HG03064 (cell line): ENCODE measurements around the gene SPCS3.
"Not testable (repeated sequence)": the region's sequence is repeated elsewhere in the genome, so short reads cannot be mapped to it uniquely, and the experiment has no call there.

Experiments used
- ATAC-seq: cut with Tn5 transposase; IDR thresholded peaks from one replicate; pipeline ENCODE4 v1.9.1; 2021; ENCODE audit warnings: low read depth; ENCODE audit not compliant: unreplicated experiment

Gene SPCS3

DNA sequence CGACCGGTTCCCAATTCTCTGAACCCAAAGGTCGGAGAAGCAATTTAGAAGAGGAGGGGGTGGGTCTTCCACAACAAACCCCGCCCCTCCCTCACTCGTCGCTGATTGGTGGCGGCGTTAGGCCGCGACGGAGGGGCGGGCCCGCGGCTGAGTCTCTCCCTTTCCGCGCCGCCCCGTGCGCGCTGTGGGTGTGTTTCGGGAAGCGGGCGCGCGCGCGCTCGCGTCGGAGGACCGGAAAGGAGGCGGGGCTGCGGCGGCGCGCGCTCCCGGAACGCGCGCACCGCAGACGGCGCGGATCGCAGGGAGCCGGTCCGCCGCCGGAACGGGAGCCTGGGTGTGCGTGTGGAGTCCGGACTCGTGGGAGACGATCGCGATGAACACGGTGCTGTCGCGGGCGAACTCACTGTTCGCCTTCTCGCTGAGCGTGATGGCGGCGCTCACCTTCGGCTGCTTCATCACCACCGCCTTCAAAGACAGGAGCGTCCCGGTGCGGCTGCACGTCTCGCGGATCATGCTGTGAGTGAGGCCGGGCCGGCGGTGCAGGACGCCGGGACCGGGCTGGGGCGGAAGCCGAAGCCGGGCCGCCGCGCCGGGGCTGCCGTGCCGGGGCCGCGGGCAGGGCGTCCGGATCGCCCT is at the start of gene SPCS3:
Gene SPCS3 (plus strand): TSS at position 263 of the 636 bp plus-strand sequence. CDS start 111 bp downstream, at position 374.
- ATAC-seq, result peak; percentile 91

DNA sequence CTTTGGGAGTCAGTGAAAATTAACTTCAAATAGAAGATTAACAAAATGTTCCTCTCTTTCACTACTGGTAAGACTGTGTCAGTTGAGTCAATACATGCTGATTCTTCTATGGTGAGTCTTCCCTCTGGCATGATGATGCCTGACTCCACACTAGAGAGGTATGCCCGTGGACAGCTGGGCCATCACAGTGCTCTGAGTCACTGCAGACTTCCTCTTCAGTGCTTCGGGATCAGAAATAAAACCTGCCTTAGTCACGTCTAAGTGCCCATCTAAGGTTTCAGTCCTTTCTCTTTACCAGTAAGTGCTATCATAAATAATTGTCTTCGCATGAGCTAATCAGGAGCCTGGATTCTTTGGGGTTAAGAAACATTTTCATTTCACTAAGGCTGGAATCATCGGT is 49.1 kb upstream of the SPCS3 start:
- ATAC-seq, result no peak

DNA sequence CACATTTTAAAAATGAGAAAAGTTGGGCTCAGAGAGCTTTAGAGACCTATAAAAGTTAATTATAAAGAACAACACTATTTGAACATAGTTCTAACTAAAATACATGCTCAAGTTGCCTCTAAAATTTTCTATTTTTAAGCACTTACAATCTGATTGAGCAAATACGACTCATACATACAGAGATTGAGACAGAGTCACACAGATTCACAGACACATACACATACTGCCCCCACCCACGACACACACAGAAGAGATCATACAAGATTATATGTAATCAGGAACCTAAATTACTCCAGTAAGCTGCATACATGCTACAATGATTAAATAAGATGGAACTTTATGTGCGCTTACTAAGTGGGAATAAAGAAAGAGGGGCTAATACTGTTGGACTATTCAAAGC is 48.0 kb upstream of the SPCS3 start:
- ATAC-seq, result no peak

DNA sequence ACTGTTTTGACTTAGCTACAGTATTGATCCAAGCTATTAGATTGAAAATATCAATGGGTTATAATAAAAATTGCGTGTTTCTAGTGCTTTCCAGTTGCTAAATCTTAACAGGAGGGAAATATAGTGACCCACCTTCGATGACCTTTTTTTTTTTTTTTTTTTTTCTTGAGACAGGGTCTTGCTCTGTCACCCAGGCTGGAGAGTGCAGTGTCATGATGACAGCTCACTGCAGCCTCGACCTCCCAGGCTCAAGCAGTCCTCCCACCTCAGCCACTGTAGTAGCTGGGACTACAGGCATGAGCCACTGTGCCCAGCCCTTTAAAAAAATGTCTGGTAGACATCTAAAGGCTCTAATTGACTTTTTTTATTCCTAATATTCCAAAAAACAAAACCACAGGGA is 47.0 kb upstream of the SPCS3 start:
- ATAC-seq, result no peak

DNA sequence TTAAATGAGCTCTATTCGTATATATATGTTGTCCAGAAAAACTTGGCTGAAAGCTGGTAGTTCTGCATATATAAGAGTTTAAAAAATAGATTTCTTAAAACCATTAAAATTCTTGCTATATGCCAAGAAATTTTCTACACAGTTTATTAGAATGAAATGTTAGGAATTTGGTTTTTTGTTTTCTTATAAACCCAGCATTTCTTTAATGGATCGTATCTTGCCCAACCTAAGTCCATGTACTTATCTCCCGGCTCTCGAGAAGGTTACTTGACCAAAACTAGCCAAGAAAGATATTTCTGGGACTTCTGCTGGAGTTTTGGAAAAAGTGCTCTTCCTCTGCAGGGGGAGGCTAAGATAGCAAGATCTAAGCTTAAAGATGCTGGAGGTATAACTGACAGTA is 46.0 kb upstream of the SPCS3 start:
- no peak for ATAC-seq

DNA sequence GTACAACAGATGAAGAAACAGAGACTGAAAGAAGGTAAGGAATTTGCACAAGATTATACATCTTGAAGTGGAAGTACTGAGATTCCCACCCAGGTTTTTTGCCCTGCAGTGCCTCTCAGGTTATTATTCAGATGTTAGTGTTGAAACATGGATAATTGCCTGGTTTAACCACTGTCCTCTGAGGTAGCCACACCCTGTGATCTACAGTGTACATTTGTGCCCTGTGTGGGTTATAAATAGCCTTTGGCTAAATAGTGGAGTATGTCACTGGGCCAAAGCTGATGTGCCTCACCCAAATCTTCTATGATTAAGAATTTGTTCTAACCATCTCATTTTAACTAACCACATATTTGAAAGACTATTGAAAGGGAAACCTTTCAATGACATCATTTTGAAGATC is 45.3 kb upstream of the SPCS3 start:
- ATAC-seq, result no peak

DNA sequence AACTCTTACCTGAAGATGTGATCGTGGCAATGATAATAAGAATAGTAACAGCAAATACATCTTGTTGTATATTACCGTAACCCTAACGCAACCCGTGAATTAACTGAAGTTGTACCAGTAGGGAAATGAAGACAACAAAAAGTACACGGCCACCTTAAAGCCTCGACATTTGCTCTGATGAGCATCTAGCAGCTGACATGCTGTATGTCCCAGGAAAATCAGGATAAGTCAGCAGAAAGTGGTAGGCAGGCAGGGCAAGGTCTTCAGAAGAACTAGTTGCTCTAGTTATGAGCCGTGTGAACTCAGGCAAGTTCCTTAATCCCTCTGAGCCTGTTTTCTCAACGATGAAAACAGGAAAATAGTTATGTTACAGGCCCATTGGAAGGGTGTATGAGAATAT is 43.1 kb upstream of the SPCS3 start:
- ATAC-seq, result no peak

DNA sequence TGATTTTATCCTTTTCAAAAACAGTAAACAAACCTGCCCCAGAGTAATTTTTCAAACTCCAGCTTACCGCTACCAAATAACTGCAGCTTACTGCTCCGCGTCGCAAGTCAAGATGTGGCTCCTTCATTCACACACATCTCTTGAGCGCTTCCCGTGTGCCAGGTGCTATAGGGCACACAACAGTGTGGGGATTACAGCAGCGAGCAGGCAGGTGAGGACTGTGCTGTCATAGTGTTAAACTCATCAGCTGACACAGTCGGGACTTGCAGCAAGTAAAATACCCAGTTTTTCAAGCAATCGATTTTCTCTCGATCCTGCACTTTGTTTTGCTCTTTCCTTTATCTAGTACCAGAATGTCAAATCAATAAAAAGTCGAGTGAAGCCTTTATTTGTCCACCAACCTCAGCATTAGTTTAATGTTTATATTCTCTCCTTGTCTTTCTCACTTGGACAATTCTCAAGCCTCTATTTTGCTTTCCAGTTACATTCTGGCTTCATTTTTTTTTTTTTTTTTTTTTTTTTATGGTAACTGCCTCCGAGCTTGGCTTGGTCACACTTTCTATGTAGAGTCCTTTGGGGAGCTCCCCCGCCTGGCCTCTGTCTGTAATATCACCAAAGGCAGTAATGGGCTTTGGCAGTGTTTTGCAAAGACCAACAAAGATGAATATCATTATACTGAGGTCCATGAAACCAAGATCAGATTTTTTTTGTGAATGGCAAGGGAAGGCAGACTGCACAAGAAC is 42.4 kb upstream of the SPCS3 start:
- no peak for ATAC-seq

DNA sequence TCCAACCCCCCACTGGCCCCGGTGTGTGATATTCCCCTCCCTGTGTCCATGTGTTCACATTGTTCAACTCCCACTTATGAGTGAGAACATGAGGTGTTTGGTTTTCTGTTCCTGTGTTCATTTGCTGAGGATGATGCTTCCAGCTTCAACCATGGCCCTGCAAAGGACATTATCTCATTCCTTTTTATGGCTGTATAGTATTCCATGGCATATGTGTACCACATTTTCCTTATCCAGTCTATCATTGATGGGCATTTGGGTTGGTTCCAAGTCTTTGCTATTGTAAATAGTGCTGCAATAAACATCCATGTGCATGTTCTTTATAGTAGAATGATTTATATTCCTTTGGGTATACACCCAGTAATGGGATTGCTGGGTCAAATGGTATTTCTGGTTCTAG is 40.2 kb upstream of the SPCS3 start:
- not testable (repeated sequence) for ATAC-seq

DNA sequence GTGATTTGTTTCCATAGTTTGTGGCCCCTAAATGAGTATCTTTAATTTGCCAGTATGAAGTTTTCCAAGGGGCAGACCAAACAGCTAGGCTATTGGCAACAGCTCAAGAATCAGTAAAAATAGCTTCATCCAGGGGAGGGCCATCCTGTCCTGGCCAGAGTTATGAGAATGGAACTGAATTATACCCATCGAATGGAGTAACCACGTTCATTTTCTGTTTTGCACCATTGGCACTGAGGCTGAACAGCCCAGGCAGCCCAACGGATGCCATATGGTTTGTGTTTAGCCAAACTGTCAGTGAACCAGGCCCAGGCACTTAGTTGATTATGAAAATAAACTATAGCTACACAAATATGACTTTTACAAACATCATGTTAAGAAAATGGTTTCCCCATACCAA is 33.0 kb upstream of the SPCS3 start:
- ATAC-seq, result no peak

DNA sequence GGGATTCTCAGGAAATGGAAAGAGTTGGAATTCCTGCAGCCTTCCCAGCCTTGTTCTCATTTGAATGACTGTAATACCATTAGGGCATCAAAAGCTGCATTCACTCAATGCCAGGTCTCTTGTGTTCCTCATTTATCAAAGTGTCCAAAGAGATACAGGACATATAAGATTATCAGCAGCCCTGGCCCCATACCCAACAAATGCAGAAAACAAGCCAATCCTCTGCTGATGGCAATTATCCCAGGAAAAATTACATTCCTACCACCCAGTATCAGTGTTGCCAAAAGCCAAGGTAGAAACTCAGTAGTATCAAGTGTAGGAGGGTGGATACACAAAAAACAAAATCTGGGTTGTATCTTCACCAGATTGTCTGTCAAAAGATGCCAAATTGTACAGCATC is 32.2 kb upstream of the SPCS3 start:
- no peak for ATAC-seq

DNA sequence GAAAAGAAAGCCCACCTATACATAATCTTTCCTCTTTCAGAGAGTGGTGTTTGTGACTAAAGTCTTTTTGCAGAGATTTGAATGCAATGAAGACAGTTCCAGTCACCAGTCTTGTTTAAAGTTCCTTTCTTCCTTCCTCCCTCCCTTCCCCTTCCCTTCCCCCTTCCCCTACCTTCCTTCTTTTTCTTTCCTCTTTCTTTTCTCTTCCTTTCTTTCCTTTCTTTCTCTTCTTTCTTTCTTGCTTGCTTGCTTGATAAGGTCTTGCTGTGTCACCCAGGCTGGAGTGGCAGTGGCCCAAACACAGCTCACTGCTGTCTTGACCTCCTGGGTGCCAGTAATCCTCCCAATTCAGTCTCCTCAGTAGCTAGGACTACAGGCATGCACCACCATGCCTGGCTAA is 31.7 kb upstream of the SPCS3 start:
- no peak for ATAC-seq

DNA sequence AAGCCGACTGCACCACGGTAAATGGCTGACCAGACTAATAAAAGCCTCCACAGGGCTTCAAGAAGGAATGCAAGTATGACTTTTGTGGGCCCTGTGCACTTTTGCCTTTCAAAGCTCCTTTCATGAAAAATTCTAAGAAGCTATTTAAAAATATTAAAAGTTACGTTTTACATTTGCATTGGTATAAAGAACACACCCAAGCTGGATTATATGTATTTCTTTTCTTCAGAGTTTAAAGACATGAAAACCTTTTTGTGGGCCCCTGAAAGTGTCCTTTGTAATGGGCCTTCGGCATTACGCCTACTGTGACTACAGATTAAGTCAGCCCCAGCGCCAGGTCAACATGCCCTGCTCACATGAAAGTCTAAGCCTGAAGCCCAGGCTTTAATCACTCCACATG is 30.2 kb upstream of the SPCS3 start:
- no peak for ATAC-seq

DNA sequence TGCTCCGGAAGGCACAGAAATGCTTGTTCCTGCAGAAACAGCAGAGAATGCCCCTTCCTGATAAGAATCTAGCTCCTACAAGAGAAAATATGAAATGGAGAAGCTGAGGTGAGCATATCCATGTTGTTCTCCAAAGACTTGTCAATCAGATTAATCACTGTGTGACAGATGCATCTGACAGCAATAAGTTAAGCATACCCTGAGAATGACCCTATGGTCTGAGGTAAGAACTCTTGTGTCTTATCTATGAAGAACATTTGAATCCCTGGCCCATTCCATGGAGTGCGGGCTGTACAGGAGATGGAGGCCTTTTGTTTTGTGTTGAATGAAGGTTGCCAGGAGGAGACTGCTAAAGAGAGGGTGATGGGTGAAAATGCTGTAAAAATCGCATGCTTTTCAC is 29.2 kb upstream of the SPCS3 start:
- no peak for ATAC-seq

DNA sequence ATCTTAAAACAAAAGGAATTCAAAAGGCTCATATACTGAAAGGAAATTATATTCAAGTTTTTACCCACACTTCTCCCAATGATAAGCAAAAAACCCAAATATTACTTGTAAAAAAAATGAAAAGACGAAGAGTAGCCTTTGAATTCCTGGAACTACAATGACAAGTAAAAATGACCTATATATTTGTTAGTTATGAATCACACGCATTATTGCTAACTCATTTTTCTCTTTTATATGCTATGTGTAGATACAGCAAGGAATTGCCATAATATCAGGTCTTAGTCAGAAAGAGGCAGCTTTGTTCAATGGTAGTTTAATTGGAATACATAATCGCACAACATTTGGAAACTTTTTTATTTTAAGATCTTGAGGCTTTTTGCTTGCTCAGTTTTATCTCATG is 28.0 kb upstream of the SPCS3 start:
- ATAC-seq, result no peak

DNA sequence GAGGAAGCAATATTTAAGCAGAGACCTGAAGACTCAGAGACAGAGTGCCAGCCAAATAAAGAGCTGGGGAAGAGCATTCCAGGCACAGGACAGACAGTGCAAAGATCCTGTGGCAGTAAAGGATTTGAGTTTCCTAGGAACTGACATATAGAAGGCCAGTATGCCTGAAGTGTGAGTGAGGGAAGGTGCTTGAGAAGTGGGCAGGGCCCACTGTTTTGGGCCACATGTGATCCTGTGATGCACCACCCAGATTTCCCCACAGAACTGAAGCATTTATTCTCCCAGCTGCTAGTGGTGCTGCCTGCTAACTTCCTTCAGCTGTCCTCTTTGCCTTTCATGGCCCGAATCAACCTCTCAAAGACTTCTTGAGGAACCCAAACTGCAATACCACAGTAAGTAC is 26.8 kb upstream of the SPCS3 start:
- ATAC-seq, result no peak

DNA sequence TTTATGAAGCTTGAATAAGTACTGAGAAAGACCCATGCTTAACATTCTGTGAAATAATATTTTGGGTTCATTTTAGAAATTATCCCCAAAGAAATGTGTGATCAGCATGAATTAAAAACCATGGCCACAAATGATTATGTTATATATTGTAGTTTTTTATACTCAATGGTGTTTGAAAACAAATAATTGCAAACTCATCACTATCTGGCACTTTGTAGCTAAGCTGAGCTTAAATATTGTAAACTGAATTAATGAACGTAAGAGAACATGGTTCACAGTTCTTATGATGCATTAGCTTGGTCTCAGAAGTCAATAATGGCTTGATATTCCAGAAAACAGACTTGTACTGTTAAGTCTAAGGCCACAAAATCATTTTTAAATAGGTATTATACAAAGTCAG is 26.1 kb upstream of the SPCS3 start:
- ATAC-seq, result no peak

DNA sequence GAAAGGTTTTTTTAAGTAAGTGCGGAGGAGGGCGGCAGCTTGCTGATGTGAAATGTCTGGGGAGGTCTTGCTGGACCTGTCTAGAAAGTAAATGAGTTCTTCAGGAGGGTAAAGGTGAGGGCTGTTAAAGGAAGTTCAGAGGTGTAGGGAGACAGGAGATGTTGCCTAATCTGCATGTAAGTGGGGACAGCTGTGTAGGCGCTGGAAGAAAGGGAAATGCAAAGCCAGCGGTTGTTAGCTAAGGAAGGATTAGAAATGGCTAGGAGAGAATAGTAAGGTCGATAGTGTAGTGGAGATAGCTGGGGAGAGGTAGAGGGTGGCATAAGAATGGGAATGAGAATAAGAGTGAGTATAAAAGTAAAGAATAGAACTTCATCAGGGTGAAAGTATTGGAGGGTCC is 23.9 kb upstream of the SPCS3 start:
- ATAC-seq, result not testable (repeated sequence)

DNA sequence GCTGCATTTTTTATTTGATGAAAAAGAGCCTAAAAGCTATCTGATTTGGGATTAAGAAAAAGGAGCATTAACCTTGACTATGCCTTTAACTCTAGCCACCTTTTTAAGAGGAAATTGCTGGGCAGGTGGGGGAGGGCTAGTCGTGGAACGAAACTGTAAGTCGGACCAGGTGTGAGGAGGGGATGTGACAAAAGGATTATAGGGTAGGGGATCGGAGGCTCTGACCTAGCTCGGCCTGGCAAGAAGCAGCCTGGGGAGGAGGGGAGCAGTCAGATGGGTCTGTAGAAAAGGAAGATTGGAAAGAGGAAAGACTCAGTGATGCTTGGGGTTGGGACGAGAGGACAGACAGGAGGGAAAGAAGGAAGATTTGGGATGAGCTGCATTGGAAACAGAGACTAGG is 21.1 kb upstream of the SPCS3 start:
- no peak for ATAC-seq

DNA sequence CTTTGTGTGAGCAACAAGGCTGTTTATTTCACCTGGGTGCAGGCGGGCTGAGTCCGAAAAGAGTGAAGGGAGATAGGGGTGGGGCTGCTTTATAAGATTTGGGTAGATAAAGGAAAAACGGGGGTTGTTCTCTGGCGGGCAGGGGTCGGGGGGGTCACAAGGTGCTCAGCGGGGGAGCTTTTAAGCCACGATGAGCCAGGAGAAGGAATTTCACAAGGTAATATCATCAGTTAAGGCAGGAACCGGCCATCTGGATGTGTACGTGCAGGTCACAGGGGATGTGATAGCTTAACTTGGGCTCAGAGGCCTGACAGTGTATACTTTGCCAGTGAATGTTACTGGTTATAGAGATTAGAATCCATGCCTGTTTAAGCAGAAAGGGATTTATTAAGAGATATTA is 19.7 kb upstream of the SPCS3 start:
- ATAC-seq, result no peak

DNA sequence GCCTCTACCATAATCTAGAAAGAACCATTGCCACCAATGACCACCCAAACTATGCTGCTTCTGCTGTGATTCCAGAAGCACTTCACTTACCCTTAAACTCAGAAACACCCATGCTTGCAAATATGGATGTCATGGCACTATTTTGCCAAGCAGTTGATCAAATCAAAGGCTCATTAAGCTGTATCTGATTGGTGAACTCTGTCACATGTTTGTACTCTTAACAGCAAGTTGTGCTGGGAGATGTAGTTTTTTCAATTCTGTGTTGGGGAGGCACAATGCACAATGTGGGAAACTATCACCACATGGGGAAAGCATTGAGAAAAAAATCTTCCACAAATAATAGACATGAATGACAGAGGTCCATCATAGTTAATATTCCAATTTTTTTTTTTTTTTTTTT is 19.2 kb upstream of the SPCS3 start:
- ATAC-seq, result no peak
